ENCODE results near the gene ZNF559. TPM values are rescaled to one million over a fixed set of nuclear protein-coding genes. Genes with fewer than 3 reads are reported as not detected.

Gene ZNF559
- total RNA-seq, 2 experiments from 2014 or later: 12.9 to 15.8 TPM

GRCh38 chr19:9381361-9381785 is 57.4 kb downstream of the ZNF559 start:
- H3K9me3 Mint-ChIP-seq: peaks cover 70% of the 10 kb centered on the region
- intact Hi-C loops (cut with micrococcal nuclease): no loop called here
- ATAC-seq (no peak), DNase-seq (no peak)
- peaks cover 91% of the 10 kb centered on the region for H3K36me3 Mint-ChIP-seq (ENCODE audit: low read depth)
- ChIA-PET POLR2A (no interaction called here), CTCF (no interaction called here)
- no peak overlapping the region for H3K27ac Mint-ChIP-seq
- no peaks in the 10 kb centered on the region for H3K27me3 Mint-ChIP-seq
- TF ChIP-seq, protein P1, sequence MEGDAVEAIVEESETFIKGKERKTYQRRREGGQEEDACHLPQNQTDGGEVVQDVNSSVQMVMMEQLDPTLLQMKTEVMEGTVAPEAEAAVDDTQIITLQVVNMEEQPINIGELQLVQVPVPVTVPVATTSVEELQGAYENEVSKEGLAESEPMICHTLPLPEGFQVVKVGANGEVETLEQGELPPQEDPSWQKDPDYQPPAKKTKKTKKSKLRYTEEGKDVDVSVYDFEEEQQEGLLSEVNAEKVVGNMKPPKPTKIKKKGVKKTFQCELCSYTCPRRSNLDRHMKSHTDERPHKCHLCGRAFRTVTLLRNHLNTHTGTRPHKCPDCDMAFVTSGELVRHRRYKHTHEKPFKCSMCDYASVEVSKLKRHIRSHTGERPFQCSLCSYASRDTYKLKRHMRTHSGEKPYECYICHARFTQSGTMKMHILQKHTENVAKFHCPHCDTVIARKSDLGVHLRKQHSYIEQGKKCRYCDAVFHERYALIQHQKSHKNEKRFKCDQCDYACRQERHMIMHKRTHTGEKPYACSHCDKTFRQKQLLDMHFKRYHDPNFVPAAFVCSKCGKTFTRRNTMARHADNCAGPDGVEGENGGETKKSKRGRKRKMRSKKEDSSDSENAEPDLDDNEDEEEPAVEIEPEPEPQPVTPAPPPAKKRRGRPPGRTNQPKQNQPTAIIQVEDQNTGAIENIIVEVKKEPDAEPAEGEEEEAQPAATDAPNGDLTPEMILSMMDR (IDR thresholded peaks at IDR 0.05): no peak
- no peak overlapping the region for H3K4me3 Mint-ChIP-seq
- H3K4me1 Mint-ChIP-seq (ENCODE audit: low read depth): no peaks in the 10 kb centered on the region

Other genes with a start within 250 kb of the ZNF559 start
- not detected for gene OR1M1, start 237.1 kb upstream of the ZNF559 start, total RNA-seq
- gene OR7G2, start 216.7 kb upstream of the ZNF559 start, total RNA-seq: not detected
- not detected for gene OR7G1, start 208.4 kb upstream of the ZNF559 start, total RNA-seq
- gene OR7G3, start 197.2 kb upstream of the ZNF559 start, total RNA-seq: not detected
- 10 to 100 TPM; 41.4 to 41.7 TPM for gene ZNF317, start 183.8 kb upstream of the ZNF559 start, total RNA-seq
- under 1 TPM in 1 of 2 experiments, not detected in 1; 0.11 TPM for gene OR7D2, start 145.2 kb upstream of the ZNF559 start, total RNA-seq
- gene OR7D4, start 104.6 kb upstream of the ZNF559 start, total RNA-seq: not detected
- not detected for gene OR7E24, start 73.2 kb upstream of the ZNF559 start, total RNA-seq
- 1 to 10 TPM; 5.2 to 6.3 TPM for gene ZNF699, start 14.3 kb upstream of the ZNF559 start, total RNA-seq
- 1 to 10 TPM; 1.6 to 1.9 TPM for gene ZNF177, start 38.8 kb downstream of the ZNF559 start, total RNA-seq
- 10 to 100 TPM; 23.5 to 26.8 TPM for gene ZNF266, start 111.4 kb downstream of the ZNF559 start, total RNA-seq
- gene ZNF560, start 174.4 kb downstream of the ZNF559 start, total RNA-seq: under 1 TPM; 0.11 to 0.16 TPM
- 10 to 100 TPM; 13.5 to 13.6 TPM for gene ZNF426, start 214.5 kb downstream of the ZNF559 start, total RNA-seq

Measured in activated CD8-positive, alpha-beta T cell treated with anti-CD3 and anti-CD28 coated beads for 36 hours (primary cell).